H1 (cell line): ENCODE data around the gene TNFRSF8. TPM values are rescaled to one million over a fixed set of nuclear protein-coding genes. Genes with fewer than 3 reads are reported as not detected.

ENCODE experiments used
- EP300 ChIP-seq, 2 experiments: IDR thresholded peaks; 1 replicate in 1 of 2; 2 replicates in 1 of 2; pipeline ENCODE4 v1.6.1; 2011 to 2012; ENCODE audit warnings: low read depth in 2 of 2, low read length in 2 of 2, mild to moderate bottlenecking in 2 of 2, borderline replicate concordance in 1 of 2, inconsistent platforms in 1 of 2, moderate library complexity in 1 of 2
- HDAC2 ChIP-seq, 2 experiments: fragments of 300-600 bp in 1 of 2; sonication (generic) in 1 of 2; IDR thresholded peaks; 2 replicates each; pipeline ENCODE4 v1.6.1; 2011 to 2012; ENCODE audit warnings: low read depth in 2 of 2, low read length in 2 of 2, mild to moderate bottlenecking in 2 of 2, moderate library complexity in 2 of 2, borderline replicate concordance in 1 of 2, inconsistent platforms in 1 of 2
- POLR2AphosphoS5 ChIP-seq: IDR thresholded peaks from 2 replicates; pipeline ENCODE4 v1.6.1; 2011; ENCODE audit warnings: low read depth, low read length
- SIRT6 ChIP-seq: IDR thresholded peaks from one replicate; pipeline ENCODE4 v1.7.1; 2012; ENCODE audit warnings: low read length, inconsistent platforms
- polyA plus RNA-seq, 7 experiments: library from polyadenylated mRNA; depleted of rRNA in 3 of 7; stranded (reverse) in 5 of 7; unstranded in 2 of 7; fragments of >200 nt in 5 of 7; fragments of 200-250 nt in 2 of 7; gene quantifications; 1 replicate in 5 of 7; 2 replicates in 1 of 7; 4 replicates in 1 of 7; pipeline versions ENCODE4 v1.2.1 to v1.2.3, GENCODE V29; 2011 to 2013; ENCODE audit warnings: missing spikeins in 2 of 7, mixed read lengths in 2 of 7
- total RNA-seq: library from RNA; stranded (reverse); fragmentation: NEBNext Ultra II Directional; extraction: Animal tissue kit (Norgen Biotek cat#: 25700); gene quantifications from 2 replicates; pipeline ENCODE4 v1.2.1, GENCODE V29; 2021
- TF ChIP-seq, protein P1 (sequence below): IDR thresholded peaks from 2 replicates; pipeline ENCODE4 v1.6.1; 2012; ENCODE audit warnings: inconsistent platforms

Gene TNFRSF8
- total and polyA plus RNA-seq, 2 of the 8 experiments (the other 6 are each of a cell fraction or from before 2014, with no cell fraction given): 23.2 to 32.7 TPM

DNA sequence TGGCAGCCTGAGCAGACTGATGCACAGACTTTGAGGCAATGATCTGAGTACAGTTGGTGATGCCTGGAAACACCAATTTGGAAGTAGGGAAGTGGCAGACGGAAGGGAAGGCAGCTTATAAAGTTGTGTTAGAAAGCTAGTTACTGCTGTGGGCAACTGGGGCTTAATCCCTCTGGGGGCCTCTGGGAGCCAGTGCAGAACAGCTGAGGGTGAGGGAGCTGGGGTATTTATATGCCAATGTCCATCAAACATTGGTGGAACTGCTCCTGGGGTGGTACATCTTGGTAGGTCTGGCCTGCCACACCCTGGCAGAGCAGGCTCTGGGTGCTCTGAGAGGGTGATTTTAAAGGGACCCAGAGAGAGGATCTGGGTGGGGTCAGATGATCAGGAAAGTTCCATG, 28.1 kb downstream of the TNFRSF8 start (continued):
- TF ChIP-seq HDAC2 (IDR thresholded peaks at IDR 0.05; ENCODE audit: borderline replicate concordance in 1 of 2, low read depth in 2 of 2, low read length in 2 of 2) (no peak), EP300 (IDR thresholded peaks at IDR 0.05; ENCODE audit: borderline replicate concordance in 1 of 2, low read depth in 2 of 2, low read length in 2 of 2) (no peak), POLR2AphosphoS5 (no peak), SIRT6 (no peak)
- TF ChIP-seq, protein P1, sequence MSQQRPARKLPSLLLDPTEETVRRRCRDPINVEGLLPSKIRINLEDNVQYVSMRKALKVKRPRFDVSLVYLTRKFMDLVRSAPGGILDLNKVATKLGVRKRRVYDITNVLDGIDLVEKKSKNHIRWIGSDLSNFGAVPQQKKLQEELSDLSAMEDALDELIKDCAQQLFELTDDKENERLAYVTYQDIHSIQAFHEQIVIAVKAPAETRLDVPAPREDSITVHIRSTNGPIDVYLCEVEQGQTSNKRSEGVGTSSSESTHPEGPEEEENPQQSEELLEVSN: no peak
- TF ChIP-seq, all 59 proteins: peak for 0
